Hepatocyte (in vitro differentiated cells): Measurements from ENCODE around the gene PHYHIPL. TPM values are rescaled to one million over a fixed set of nuclear protein-coding genes. Genes with fewer than 3 reads are reported as not detected.

Experiments used
- DNase-seq: peaks from one replicate; pipeline ENCODE4 v3.0.0-alpha.2; 2016; ENCODE audit warnings: low spot score
- H2AFZ ChIP-seq: fragments of 200-600 bp; sonication (generic); 2 replicates; pipeline ENCODE4 v1.6.0; 2016; ENCODE audit warnings: antibody characterized with exemption, mild to moderate bottlenecking
- H3K27ac ChIP-seq: fragments of 200-600 bp; sonication (generic); 2 replicates; pipeline ENCODE4 v1.5.1; 2016; ENCODE audit warnings: mild to moderate bottlenecking
- H3K27me3 ChIP-seq: fragments of 200-600 bp; sonication (generic); 2 replicates; pipeline ENCODE4 v1.6.1; 2016
- H3K36me3 ChIP-seq: fragments of 200-600 bp; sonication (generic); replicated peaks from 2 replicates; pipeline ENCODE4 v1.5.1; 2016; ENCODE audit warnings: low read depth; ENCODE audit not compliant: insufficient read depth
- H3K4me1 ChIP-seq: fragments of 200-600 bp; sonication (generic); 2 replicates; pipeline ENCODE4 v1.5.1; 2016; ENCODE audit warnings: mild to moderate bottlenecking, moderate library complexity; ENCODE audit not compliant: insufficient read depth
- H3K4me2 ChIP-seq: fragments of 200-600 bp; sonication (generic); 2 replicates; pipeline ENCODE4 v1.6.0; 2016
- H3K4me3 ChIP-seq: fragments of 200-600 bp; sonication (generic); 2 replicates; pipeline ENCODE4 v1.5.1; 2016; ENCODE audit warnings: mild to moderate bottlenecking
- H3K79me2 ChIP-seq: fragments of 200-600 bp; sonication (generic); 2 replicates; pipeline ENCODE4 v1.6.0; 2017; ENCODE audit warnings: mild to moderate bottlenecking
- H3K9me2 ChIP-seq: fragments of 200-600 bp; sonication (generic); replicated peaks from 2 replicates; pipeline ENCODE4 v1.6.0; 2017; ENCODE audit warnings: mild to moderate bottlenecking; ENCODE audit not compliant: insufficient read depth
- H3K9me3 ChIP-seq: fragments of 200-600 bp; sonication (generic); 2 replicates; pipeline ENCODE4 v1.5.1; 2016; ENCODE audit warnings: low read depth, mild to moderate bottlenecking
- H4K20me1 ChIP-seq: fragments of 200-600 bp; sonication (generic); 2 replicates; pipeline ENCODE4 v1.6.0; 2016; ENCODE audit warnings: mild to moderate bottlenecking; ENCODE audit not compliant: insufficient read depth, poor library complexity, severe bottlenecking
- CTCF ChIP-seq: fragments of 200-600 bp; sonication (generic); IDR thresholded peaks from 2 replicates; pipeline ENCODE4 v1.5.1; 2016; ENCODE audit warnings: antibody characterized with exemption, mild to moderate bottlenecking; ENCODE audit not compliant: poor library complexity
- EZH2 ChIP-seq: fragments of 200-600 bp; sonication (generic); IDR thresholded peaks from 2 replicates; pipeline ENCODE4 v1.6.1; 2016; ENCODE audit warnings: antibody characterized with exemption, mild to moderate bottlenecking, borderline replicate concordance
- EZH2phosphoT487 ChIP-seq: fragments of 200-600 bp; sonication (generic); IDR thresholded peaks from one replicate; pipeline ENCODE4 v1.6.1; 2018; ENCODE audit warnings: antibody characterized with exemption, mild to moderate bottlenecking, low read depth, moderate library complexity; ENCODE audit not compliant: unreplicated experiment, severe bottlenecking
- WGBS: methylation state at CpG from one replicate; pipeline ENCODE4 v1.1.6; 2016; ENCODE audit warnings: low lambda C conversion rate; ENCODE audit errors: missing lambda C conversion rate; 5-methylcytosine and 5-hydroxymethylcytosine counted together
- polyA plus RNA-seq: library from polyadenylated mRNA; unstranded; fragments of >200 nt; fragmentation: Nextera tagmentation; extraction: Ambion mirVana; gene quantifications from 2 replicates; pipeline ENCODE4 v1.2.1, GENCODE V29; 2016
- total RNA-seq: library from RNA; depleted of rRNA; stranded (reverse); fragments of >200 nt; gene quantifications from 2 replicates; pipeline ENCODE4 v1.2.3, GENCODE V29; 2014

The PHYHIPL gene
- total and polyA plus RNA-seq, 2 experiments from 2014 or later = 5.9 to 6.8 TPM

DNA sequence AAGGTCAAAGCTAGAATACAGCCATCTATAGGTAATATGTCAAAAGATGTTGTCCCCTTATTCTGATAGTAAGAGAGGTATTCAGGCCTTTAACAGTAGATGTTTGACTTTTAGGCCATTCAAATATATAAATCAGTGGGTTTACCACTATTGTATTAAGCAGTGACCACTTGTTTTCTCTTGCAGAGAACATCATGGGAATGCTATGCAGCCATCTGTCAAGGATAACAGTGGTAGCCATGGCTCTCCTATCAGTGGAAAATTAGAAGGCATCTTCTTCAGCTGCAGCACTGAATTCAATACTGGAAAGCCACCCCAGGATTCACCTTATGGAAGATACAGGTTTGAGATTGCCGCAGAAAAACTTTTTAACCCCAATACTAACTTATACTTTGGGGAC, 68.4 kb downstream of the PHYHIPL start:
- Histone ChIP-seq H3K36me3 (no peaks in the 10 kb centered on the region), H3K79me2 (no peaks in the 10 kb centered on the region), H3K4me1 (no peaks in the 10 kb centered on the region), H2AFZ (no peak overlapping the region), H3K4me2 (no peak overlapping the region), H3K27me3 (no peaks in the 10 kb centered on the region), H3K4me3 (no peak overlapping the region), H4K20me1 (no peaks in the 10 kb centered on the region), H3K9me2 (no peaks in the 10 kb centered on the region), H3K9me3 (no peaks in the 10 kb centered on the region), H3K27ac (no peak overlapping the region)
- 100% methylated on average over 1 of the region's 1 CpG for WGBS
- TF ChIP-seq CTCF (no peak), EZH2phosphoT487 (no peak), EZH2 (no peak)
- no peak for DNase-seq

- Histone ChIP-seq H3K4me1 (no peaks in the 10 kb centered on the region), H3K27me3 (no peaks in the 10 kb centered on the region), H3K9me2 (no peaks in the 10 kb centered on the region), H4K20me1 (no peaks in the 10 kb centered on the region), H3K79me2 (no peaks in the 10 kb centered on the region), H2AFZ (no peak overlapping the region), H3K4me2 (no peak overlapping the region), H3K9me3 (no peaks in the 10 kb centered on the region), H3K27ac (no peak overlapping the region), H3K4me3 (no peak overlapping the region), H3K36me3 (no peaks in the 10 kb centered on the region)
- WGBS = 71% methylated on average over 1 of the region's 1 CpG
- DNase-seq = no peak
- no peak for TF ChIP-seq CTCF
Observed at GRCh38 chr10:59245686-59246085, 69.2 kb downstream of the PHYHIPL start.

- H3K4me3 ChIP-seq = no peak overlapping the region
- no peak for TF ChIP-seq EZH2
- no peak for TF ChIP-seq EZH2phosphoT487
- no peak for TF ChIP-seq CTCF
- no peaks in the 10 kb centered on the region for H3K79me2 ChIP-seq
- H3K9me2 ChIP-seq = no peaks in the 10 kb centered on the region
- DNase-seq = no peak
- no peaks in the 10 kb centered on the region for H3K36me3 ChIP-seq
- H3K27ac ChIP-seq = no peak overlapping the region
- H3K9me3 ChIP-seq = no peaks in the 10 kb centered on the region
- no peaks in the 10 kb centered on the region for H4K20me1 ChIP-seq
- H3K27me3 ChIP-seq = no peaks in the 10 kb centered on the region
- H3K4me2 ChIP-seq = no peak overlapping the region
- no peaks in the 10 kb centered on the region for H3K4me1 ChIP-seq
- H2AFZ ChIP-seq = no peak overlapping the region
Observed at GRCh38 chr10:59252491-59252890, 76.0 kb downstream of the PHYHIPL start.

GRCh38 chr10:59255463-59255862, 79.0 kb downstream of the PHYHIPL start:
- DNase-seq = no peak
- H3K4me2 ChIP-seq = no peak overlapping the region
- H3K79me2 ChIP-seq = no peaks in the 10 kb centered on the region
- H3K36me3 ChIP-seq = no peaks in the 10 kb centered on the region
- H4K20me1 ChIP-seq = no peaks in the 10 kb centered on the region
- H3K9me2 ChIP-seq = no peaks in the 10 kb centered on the region
- H3K4me1 ChIP-seq = no peaks in the 10 kb centered on the region
- 94% methylated on average over 1 of the region's 1 CpG for WGBS
- no peak overlapping the region for H3K4me3 ChIP-seq
- H3K27me3 ChIP-seq = no peaks in the 10 kb centered on the region
- no peak overlapping the region for H2AFZ ChIP-seq
- no peak for TF ChIP-seq EZH2phosphoT487
- no peak for TF ChIP-seq CTCF
- TF ChIP-seq EZH2 = no peak
- no peak overlapping the region for H3K27ac ChIP-seq
- H3K9me3 ChIP-seq = no peaks in the 10 kb centered on the region
